ENCODE measurements around the gene LPIN1. TPM values are rescaled to one million over a fixed set of nuclear protein-coding genes. Genes with fewer than 3 reads are reported as not detected.

The LPIN1 gene
- total RNA-seq, 6 experiments from 2014 or later, result 17.5 to 22.9 (median 20.7) TPM

DNA sequence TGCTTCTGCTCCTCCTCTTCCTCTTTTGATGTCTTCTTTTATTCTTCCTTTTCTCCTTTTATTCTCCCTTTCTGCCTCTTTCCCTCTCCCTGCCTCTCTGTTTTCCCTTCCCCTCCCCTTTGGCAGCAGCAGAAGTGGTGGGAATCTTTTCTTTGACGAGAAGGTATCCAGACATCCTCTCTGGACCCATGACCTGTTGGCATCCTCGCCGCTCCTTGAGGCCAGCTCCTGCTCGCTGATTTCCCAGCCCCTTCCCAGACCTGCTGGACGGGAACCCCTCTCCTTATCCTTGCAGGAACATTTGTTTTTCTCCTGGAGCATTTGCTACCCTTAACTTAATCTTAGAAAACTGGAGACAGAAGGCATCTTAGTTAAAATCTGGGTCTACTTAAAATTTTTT, 130.5 kb downstream of the LPIN1 start:
- Mint-ChIP-seq H3K4me1 (ENCODE audit: low read depth) (no peaks in the 10 kb centered on the region; the same call in 1 of the 2 replicates), H3K4me3 (no peak overlapping the region), H3K9me3 (no peaks in the 10 kb centered on the region), H3K36me3 (ENCODE audit: low read depth) (no peaks in the 10 kb centered on the region), H3K27me3 (ENCODE audit: insufficient read depth) (peaks cover 27% of the 10 kb centered on the region), H3K27ac (no peak overlapping the region)
- TF ChIP-seq, protein P1, sequence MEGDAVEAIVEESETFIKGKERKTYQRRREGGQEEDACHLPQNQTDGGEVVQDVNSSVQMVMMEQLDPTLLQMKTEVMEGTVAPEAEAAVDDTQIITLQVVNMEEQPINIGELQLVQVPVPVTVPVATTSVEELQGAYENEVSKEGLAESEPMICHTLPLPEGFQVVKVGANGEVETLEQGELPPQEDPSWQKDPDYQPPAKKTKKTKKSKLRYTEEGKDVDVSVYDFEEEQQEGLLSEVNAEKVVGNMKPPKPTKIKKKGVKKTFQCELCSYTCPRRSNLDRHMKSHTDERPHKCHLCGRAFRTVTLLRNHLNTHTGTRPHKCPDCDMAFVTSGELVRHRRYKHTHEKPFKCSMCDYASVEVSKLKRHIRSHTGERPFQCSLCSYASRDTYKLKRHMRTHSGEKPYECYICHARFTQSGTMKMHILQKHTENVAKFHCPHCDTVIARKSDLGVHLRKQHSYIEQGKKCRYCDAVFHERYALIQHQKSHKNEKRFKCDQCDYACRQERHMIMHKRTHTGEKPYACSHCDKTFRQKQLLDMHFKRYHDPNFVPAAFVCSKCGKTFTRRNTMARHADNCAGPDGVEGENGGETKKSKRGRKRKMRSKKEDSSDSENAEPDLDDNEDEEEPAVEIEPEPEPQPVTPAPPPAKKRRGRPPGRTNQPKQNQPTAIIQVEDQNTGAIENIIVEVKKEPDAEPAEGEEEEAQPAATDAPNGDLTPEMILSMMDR (IDR thresholded peaks at IDR 0.05), result no peak
- DNase-seq, result no peak

Small RNA genes lying within 50 kb of the gene (microRNA-seq; reads per million reads assigned to microRNA genes)
- not detected for gene MIR4262
- not detected for gene MIR548S

Other genes starting within 250 kb of the LPIN1 start
- gene GREB1, start 212.6 kb upstream of the LPIN1 start, total RNA-seq (2021; fragmentation: NEBNext Ultra II Directional; extraction: Animal tissue kit (Norgen Biotek cat#: 25700)), result under 1 TPM in 3 of 6 experiments, not detected in 3; 0.07 to 0.11 (median 0.09) TPM
- not detected for gene NTSR2, start 76.4 kb upstream of the LPIN1 start, total RNA-seq (2021; fragmentation: NEBNext Ultra II Directional; extraction: Animal tissue kit (Norgen Biotek cat#: 25700))